Measurements from ENCODE around the gene RPTOR. TPM values are rescaled to one million over a fixed set of nuclear protein-coding genes. Genes with fewer than 3 reads are reported as not detected.

RPTOR gene
- total RNA-seq, 1 experiment from 2014 or later, result 66.7 TPM

DNA sequence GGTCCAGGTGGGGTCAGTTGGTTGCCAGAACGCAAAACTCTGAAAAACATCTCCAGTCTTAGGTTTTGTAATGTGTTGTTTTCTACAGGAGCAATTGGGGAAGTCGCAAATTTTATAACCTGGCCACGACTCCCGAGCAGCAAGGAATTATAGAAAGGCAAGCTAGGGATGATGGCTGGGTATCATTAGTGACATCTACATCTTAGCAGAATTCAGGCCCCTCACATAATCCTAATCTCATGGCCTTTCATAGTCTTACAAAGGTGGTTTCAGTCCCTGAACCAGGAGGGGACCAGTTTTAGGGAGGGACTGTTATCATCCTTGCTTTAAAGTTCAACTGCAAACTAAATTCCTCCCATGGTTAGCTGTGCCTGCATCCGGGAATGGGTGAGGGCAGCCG, 117.9 kb downstream of the RPTOR start:
- Mint-ChIP-seq H3K27ac (ENCODE audit: unreplicated experiment) (no peak overlapping the region), H3K9me3 (ENCODE audit: unreplicated experiment) (peaks cover 15% of the 10 kb centered on the region), H3K4me1 (ENCODE audit: low read depth, unreplicated experiment) (peaks cover 21% of the 10 kb centered on the region), H3K36me3 (ENCODE audit: insufficient read depth, unreplicated experiment) (no peaks in the 10 kb centered on the region), H3K27me3 (ENCODE audit: insufficient read depth, unreplicated experiment) (no peaks in the 10 kb centered on the region), H3K4me3 (ENCODE audit: unreplicated experiment) (no peak overlapping the region)
- intact Hi-C loops (cut with micrococcal nuclease; ENCODE audit: unreplicated experiment), result no loop called here
- TF ChIP-seq CTCF (IDR thresholded peaks at IDR 0.05; ENCODE audit: insufficient read depth in 1 of 2, low read depth in 1 of 2, low read length in 1 of 2, severe bottlenecking in 1 of 2, unreplicated experiment in 1 of 2), result no peak
- DNase-seq, result no peak
- CTCF ChIA-PET, result no interaction called here
- Histone ChIP-seq H3K9me3 (no peaks in the 10 kb centered on the region), H3K4me3 (ENCODE audit: low read depth, low read length) (no peak overlapping the region), H3K4me1 (peaks cover 11% of the 10 kb centered on the region), H3K27me3 (replicated peaks; ENCODE audit: control insufficient read depth, insufficient read depth, low read length) (no peaks in the 10 kb centered on the region), H3K36me3 (ENCODE audit: control insufficient read depth, insufficient read depth, low read length) (no peaks in the 10 kb centered on the region)
- POLR2A ChIA-PET, result no interaction called here
- BruUV-seq (replicated peaks), result no TSS peak

DNA sequence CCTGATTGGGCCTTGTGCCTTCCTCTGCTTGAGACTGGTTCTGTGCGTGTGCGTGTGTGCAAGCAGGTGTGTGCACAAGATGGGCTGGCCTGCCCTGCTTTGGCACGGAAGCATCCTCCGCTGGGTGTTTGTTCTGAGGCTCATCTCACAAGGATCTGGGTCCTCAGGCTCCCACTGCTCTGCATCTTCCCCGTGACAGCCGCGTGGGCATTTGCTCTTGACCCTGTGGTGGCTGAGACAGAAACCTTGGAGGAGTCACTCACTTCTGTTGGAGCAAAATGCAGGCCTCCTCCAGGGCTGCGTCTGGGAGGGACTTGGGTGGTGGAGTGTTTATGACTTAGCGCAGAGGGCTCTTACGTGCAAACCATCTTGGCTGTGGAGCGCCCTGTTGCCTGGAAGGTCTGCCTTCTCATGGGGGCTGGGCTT, 119.2 kb downstream of the RPTOR start:
- Histone ChIP-seq H3K9me3 (no peaks in the 10 kb centered on the region), H3K36me3 (ENCODE audit: control insufficient read depth, insufficient read depth, low read length) (no peaks in the 10 kb centered on the region), H3K4me1 (peaks cover 14% of the 10 kb centered on the region), H3K27me3 (replicated peaks; ENCODE audit: control insufficient read depth, insufficient read depth, low read length) (no peaks in the 10 kb centered on the region), H3K4me3 (ENCODE audit: low read depth, low read length) (no peak overlapping the region)
- TF ChIP-seq CTCF (IDR thresholded peaks at IDR 0.05; ENCODE audit: insufficient read depth in 1 of 2, low read depth in 1 of 2, low read length in 1 of 2, severe bottlenecking in 1 of 2, unreplicated experiment in 1 of 2), result no peak
- peaks cover 2% of the 10 kb centered on the region for H3K9me3 Mint-ChIP-seq (ENCODE audit: unreplicated experiment)
- peaks cover 6% of the 10 kb centered on the region for H3K36me3 Mint-ChIP-seq (ENCODE audit: insufficient read depth, unreplicated experiment)
- no peak for DNase-seq
- POLR2A ChIA-PET, result no interaction called here
- intact Hi-C loops (cut with micrococcal nuclease; ENCODE audit: unreplicated experiment), result no loop called here
- H3K27ac Mint-ChIP-seq (ENCODE audit: unreplicated experiment), result no peak overlapping the region
- BruUV-seq (replicated peaks), result no TSS peak
- H3K27me3 Mint-ChIP-seq (ENCODE audit: insufficient read depth, unreplicated experiment), result no peaks in the 10 kb centered on the region
- H3K4me3 Mint-ChIP-seq (ENCODE audit: unreplicated experiment), result no peak overlapping the region
- peaks cover 25% of the 10 kb centered on the region for H3K4me1 Mint-ChIP-seq (ENCODE audit: low read depth, unreplicated experiment)
- CTCF ChIA-PET, result no interaction called here

DNA sequence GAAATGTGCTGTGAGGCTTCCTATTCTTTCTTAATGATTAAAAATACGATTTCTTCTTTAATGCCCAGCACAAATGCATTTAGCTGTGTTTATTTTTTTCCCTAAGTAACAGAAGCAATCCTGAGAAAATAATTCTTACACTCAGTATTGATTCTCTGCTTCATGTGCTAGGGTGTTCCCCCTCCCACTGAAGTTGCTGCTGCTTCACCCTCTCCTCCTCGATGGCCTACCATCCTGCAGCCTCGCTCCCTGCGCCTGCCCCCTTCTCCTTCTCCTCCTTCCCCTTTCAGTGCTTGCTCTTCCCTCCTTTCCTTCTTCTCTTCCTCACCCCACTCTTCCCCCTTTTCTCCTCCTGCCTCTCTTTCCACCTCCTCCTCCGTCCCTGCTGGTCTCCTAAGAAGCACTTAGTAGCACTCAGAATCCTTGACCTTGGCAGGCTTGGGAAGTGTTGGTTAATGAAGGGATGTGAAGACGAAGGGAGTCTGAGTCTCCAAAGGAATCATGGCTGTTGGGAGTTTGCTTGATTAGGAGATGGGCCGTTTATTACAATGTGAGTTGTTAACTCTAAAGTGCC, 119.7 kb downstream of the RPTOR start:
- no peaks in the 10 kb centered on the region for H3K9me3 Mint-ChIP-seq (ENCODE audit: unreplicated experiment)
- ChIA-PET POLR2A (no interaction called here), CTCF (no interaction called here)
- Histone ChIP-seq H3K4me3 (ENCODE audit: low read depth, low read length) (no peak overlapping the region), H3K4me1 (peaks cover 14% of the 10 kb centered on the region), H3K27me3 (replicated peaks; ENCODE audit: control insufficient read depth, insufficient read depth, low read length) (no peaks in the 10 kb centered on the region), H3K36me3 (ENCODE audit: control insufficient read depth, insufficient read depth, low read length) (no peaks in the 10 kb centered on the region), H3K9me3 (no peaks in the 10 kb centered on the region)
- BruUV-seq (replicated peaks), result no TSS peak
- no peak for TF ChIP-seq CTCF (IDR thresholded peaks at IDR 0.05; ENCODE audit: insufficient read depth in 1 of 2, low read depth in 1 of 2, low read length in 1 of 2, severe bottlenecking in 1 of 2, unreplicated experiment in 1 of 2)
- H3K4me3 Mint-ChIP-seq (ENCODE audit: unreplicated experiment), result no peak overlapping the region
- H3K4me1 Mint-ChIP-seq (ENCODE audit: low read depth, unreplicated experiment), result peaks cover 23% of the 10 kb centered on the region
- no peak for DNase-seq
- H3K27ac Mint-ChIP-seq (ENCODE audit: unreplicated experiment), result no peak overlapping the region
- intact Hi-C loops (cut with micrococcal nuclease; ENCODE audit: unreplicated experiment), result no loop called here
- peaks cover 6% of the 10 kb centered on the region for H3K36me3 Mint-ChIP-seq (ENCODE audit: insufficient read depth, unreplicated experiment)
- H3K27me3 Mint-ChIP-seq (ENCODE audit: insufficient read depth, unreplicated experiment), result no peaks in the 10 kb centered on the region
